MM.1S (cell line): ENCODE measurements around the gene TM4SF20.

Experiments used
- EZH2 ChIP-seq: fragments of 300-600 bp; sonication (generic); optimal IDR thresholded peaks from 2 replicates; pipeline ENCODE3; 2017; ENCODE audit warnings: low read depth, mild to moderate bottlenecking, antibody characterized with exemption, low read length, mixed read lengths
- TF ChIP-seq, protein P1 (sequence below): fragments of 300-600 bp; sonication (generic); IDR thresholded peaks from 2 replicates; pipeline ENCODE4 v1.5.1; 2016; ENCODE audit warnings: antibody characterized with exemption, low read length, mixed read lengths

DNA sequence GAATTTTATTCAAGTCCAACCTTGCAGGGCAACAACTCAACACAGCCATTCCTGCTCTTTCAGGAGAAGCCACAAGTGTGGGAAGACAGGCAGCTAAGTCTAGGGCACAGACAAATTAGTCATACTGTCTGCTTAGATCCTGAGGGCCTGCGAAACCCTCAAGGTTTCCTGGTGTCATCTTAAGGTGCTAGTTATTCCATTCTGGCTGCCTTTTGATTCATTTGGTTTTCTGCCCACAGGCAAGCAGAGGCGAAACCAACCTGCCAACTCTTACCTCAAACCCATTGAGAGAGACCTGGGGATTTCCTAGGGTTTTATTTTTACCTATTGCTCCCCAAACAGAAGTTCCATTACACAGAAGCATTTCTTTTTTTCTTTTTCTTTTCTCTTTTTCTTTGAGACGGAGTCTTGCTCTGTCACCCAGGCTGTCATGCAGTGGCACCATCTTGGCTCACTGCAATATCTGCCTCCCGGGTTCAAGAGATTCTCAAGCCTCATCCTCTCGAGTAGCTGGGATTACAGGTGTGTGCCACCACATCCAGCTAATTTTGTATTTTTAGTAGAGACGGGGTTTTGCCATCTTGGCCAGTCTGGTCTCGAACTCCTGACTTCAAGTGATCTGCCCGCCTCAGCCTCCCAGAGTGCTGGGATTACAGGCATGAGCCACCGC is 32.3 kb upstream of the TM4SF20 start:
- TF ChIP-seq, protein P1, sequence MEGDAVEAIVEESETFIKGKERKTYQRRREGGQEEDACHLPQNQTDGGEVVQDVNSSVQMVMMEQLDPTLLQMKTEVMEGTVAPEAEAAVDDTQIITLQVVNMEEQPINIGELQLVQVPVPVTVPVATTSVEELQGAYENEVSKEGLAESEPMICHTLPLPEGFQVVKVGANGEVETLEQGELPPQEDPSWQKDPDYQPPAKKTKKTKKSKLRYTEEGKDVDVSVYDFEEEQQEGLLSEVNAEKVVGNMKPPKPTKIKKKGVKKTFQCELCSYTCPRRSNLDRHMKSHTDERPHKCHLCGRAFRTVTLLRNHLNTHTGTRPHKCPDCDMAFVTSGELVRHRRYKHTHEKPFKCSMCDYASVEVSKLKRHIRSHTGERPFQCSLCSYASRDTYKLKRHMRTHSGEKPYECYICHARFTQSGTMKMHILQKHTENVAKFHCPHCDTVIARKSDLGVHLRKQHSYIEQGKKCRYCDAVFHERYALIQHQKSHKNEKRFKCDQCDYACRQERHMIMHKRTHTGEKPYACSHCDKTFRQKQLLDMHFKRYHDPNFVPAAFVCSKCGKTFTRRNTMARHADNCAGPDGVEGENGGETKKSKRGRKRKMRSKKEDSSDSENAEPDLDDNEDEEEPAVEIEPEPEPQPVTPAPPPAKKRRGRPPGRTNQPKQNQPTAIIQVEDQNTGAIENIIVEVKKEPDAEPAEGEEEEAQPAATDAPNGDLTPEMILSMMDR = no peak
- TF ChIP-seq EZH2 = no peak
